OCI-LY1 (cell line): ENCODE data around the gene CFAP97D2.
"Not testable (repeated sequence)": the region's sequence is repeated elsewhere in the genome, so short reads cannot be mapped to it uniquely, and the experiment has no call there.

Experiments
- EZH2 ChIP-seq: fragments of 200-600 bp; sonication (generic), shearing (Covaris generic); IDR thresholded peaks from 2 replicates; pipeline ENCODE4 v1.8.0; 2017; ENCODE audit warnings: borderline replicate concordance, mixed run types, mild to moderate bottlenecking, antibody characterized with exemption, low read length, moderate library complexity, mixed read lengths
- TF ChIP-seq, protein P1 (sequence below): fragments of 200-600 bp; sonication (generic), shearing (Covaris generic); IDR thresholded peaks from 2 replicates; pipeline ENCODE4 v1.5.1; 2017; ENCODE audit warnings: mild to moderate bottlenecking, antibody characterized with exemption, low read length, moderate library complexity, mixed read lengths

DNA sequence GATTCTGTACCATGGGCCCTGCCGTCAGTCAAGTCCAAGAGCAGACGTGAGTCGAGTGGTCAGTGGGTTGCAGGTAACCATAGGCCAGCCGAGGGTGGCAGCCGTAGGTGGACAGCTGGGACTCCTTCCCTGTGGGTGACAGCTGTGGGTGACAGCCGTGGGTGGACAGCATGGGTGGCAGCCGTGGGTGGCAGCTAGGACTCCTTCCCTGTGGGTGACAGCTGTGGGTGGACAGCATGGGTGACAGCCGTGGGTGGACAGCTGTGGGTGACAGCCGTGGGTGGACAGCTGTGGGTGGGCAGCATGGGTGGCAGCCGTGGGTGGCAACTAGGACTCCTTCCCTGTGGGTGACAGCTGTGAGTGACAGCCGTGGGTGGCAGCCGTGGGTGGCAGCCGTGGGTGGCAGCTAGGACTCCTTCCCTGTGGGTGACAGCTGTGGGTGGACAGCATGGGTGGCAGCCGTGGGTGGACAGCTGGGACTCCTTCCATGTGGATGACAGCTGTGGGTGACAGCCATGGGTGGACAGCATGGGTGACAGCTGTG lies 2.6 kb upstream of the CFAP97D2 start:
- TF ChIP-seq, protein P1, sequence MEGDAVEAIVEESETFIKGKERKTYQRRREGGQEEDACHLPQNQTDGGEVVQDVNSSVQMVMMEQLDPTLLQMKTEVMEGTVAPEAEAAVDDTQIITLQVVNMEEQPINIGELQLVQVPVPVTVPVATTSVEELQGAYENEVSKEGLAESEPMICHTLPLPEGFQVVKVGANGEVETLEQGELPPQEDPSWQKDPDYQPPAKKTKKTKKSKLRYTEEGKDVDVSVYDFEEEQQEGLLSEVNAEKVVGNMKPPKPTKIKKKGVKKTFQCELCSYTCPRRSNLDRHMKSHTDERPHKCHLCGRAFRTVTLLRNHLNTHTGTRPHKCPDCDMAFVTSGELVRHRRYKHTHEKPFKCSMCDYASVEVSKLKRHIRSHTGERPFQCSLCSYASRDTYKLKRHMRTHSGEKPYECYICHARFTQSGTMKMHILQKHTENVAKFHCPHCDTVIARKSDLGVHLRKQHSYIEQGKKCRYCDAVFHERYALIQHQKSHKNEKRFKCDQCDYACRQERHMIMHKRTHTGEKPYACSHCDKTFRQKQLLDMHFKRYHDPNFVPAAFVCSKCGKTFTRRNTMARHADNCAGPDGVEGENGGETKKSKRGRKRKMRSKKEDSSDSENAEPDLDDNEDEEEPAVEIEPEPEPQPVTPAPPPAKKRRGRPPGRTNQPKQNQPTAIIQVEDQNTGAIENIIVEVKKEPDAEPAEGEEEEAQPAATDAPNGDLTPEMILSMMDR = not testable (repeated sequence)
- not testable (repeated sequence) for TF ChIP-seq EZH2
